ENCODE results near the gene FAM200A.
"Not testable (repeated sequence)": the region's sequence is repeated elsewhere in the genome, so short reads cannot be mapped to it uniquely, and the experiment has no call there.

FAM200A gene

GRCh38 chr7:99551767-99552463 lies at the start of gene FAM200A:
Gene FAM200A, minus strand, starts transcription at chr7:99552114. Its CDS starts 3,707 bp downstream, at chr7:99548407.
- DNase-seq: peak; percentile 86

- no peak for DNase-seq
Measured at GRCh38 chr7:99599836-99600235, 47.9 kb upstream of the FAM200A start.

GRCh38 chr7:99597762-99598501 lies 46.0 kb upstream of the FAM200A start, which contains the start of gene TMEM225B:
Gene TMEM225B, plus strand, starts transcription at chr7:99598267. Its CDS starts 6,122 bp downstream, at chr7:99604389.
- DNase-seq: no peak

GRCh38 chr7:99596408-99596955 lies 44.6 kb upstream of the FAM200A start:
- no peak for DNase-seq

- DNase-seq: no peak
Measured at GRCh38 chr7:99594948-99595745, 43.2 kb upstream of the FAM200A start.

GRCh38 chr7:99588868-99589267 lies 37.0 kb upstream of the FAM200A start:
- no peak for DNase-seq

- DNase-seq: not testable (repeated sequence)
Measured at GRCh38 chr7:99580778-99581332, 28.9 kb upstream of the FAM200A start.

- peak; percentile 57 for DNase-seq
Measured at GRCh38 chr7:99579956-99580777, 28.3 kb upstream of the FAM200A start.

GRCh38 chr7:99579281-99579955 lies 27.5 kb upstream of the FAM200A start:
- DNase-seq: no peak

- DNase-seq: no peak
Measured at GRCh38 chr7:99576251-99576650, 24.3 kb upstream of the FAM200A start.

- no peak for DNase-seq
Measured at GRCh38 chr7:99573257-99573656, 21.3 kb upstream of the FAM200A start.

GRCh38 chr7:99571768-99572167 lies 19.9 kb upstream of the FAM200A start:
- DNase-seq: no peak

- DNase-seq: not testable (repeated sequence)
Measured at GRCh38 chr7:99568770-99569169, 16.9 kb upstream of the FAM200A start.

GRCh38 chr7:99563650-99564049 lies 11.7 kb upstream of the FAM200A start:
- DNase-seq: no peak

- peak; percentile 54 for DNase-seq
Measured at GRCh38 chr7:99562832-99563231, 10.9 kb upstream of the FAM200A start.

- DNase-seq: no peak
Measured at GRCh38 chr7:99562114-99562784, 10.3 kb upstream of the FAM200A start.

GRCh38 chr7:99561737-99562051 lies 9.8 kb upstream of the FAM200A start:
- DNase-seq: no peak

- DNase-seq: no peak
Measured at GRCh38 chr7:99560834-99561736, 9.2 kb upstream of the FAM200A start.

- no peak for DNase-seq
Measured at GRCh38 chr7:99559175-99559915, 7.4 kb upstream of the FAM200A start.
